HG03342 (cell line): Measurements from ENCODE around the gene NPAS1.

Experiments used
- ATAC-seq: cut with Tn5 transposase; IDR thresholded peaks from one replicate; pipeline ENCODE4 v1.9.1; 2021; ENCODE audit warnings: mild to moderate bottlenecking, moderate library complexity; ENCODE audit not compliant: unreplicated experiment

NPAS1 gene

DNA sequence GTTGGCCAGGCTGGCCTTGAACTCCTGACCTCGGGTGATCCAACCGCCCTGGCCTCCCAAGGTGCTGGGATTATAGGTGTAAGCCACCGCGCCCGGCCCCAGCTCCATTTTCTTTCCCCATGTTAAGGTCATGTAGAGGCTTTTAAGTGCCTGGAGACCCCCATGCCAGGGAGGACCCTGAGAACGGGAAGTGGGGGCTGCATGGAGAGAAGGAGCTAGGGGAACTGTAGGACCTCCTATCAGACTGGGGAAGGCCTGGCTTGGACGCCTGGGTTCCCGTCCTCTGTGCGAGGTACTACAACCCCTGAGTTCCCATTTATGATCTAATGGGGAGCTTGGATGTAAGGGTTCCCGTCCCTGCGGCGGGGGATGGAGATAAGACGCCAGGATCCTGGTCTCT is 714 bp upstream of the NPAS1 start:
- ATAC-seq, result no peak

DNA sequence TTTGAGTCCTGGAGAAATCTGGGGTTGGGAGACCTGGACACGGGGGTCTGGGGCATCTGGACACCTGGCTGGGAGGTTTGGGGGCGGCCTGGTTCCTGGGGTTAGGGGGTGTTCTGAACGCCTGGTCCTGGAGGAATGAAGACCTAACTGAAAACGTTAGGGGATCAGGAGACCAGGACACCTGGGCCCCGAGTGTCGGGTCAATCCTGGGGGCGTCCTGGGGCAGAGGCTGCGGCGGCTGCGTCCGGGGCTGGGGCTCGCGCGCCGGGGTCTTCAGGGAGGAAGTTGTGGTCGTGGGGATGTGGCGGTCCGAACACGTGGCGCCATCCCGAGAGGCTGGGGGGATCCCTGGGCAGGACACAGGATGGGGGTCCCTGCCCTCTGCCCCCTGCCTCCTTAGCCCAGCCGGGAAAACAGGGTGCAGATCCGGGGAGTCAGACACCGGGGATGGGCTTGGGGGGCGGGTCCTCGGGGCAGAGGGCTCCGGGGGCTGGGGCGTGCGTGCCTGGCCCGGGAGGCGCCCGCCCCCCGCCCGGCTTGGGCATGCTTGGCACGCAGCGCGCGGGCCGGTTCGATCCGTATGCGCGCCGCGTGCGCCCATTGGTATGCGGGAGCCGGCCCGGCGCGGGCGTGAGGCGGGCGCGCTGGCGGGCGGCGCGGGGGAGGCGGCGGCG is 632 bp downstream of the NPAS1 start:
- ATAC-seq, result no peak

GRCh38 chr19:47020992-47021496 is 1.4 kb downstream of the NPAS1 start:
- ATAC-seq, result no peak

- no peak for ATAC-seq
Measured at GRCh38 chr19:47021536-47022139, 2.0 kb downstream of the NPAS1 start.

GRCh38 chr19:47022140-47022536 is 2.5 kb downstream of the NPAS1 start:
- no peak for ATAC-seq

- ATAC-seq, result no peak
Measured at GRCh38 chr19:47022541-47023447, 3.2 kb downstream of the NPAS1 start.

GRCh38 chr19:47023448-47023794 is 3.8 kb downstream of the NPAS1 start:
- ATAC-seq, result no peak

DNA sequence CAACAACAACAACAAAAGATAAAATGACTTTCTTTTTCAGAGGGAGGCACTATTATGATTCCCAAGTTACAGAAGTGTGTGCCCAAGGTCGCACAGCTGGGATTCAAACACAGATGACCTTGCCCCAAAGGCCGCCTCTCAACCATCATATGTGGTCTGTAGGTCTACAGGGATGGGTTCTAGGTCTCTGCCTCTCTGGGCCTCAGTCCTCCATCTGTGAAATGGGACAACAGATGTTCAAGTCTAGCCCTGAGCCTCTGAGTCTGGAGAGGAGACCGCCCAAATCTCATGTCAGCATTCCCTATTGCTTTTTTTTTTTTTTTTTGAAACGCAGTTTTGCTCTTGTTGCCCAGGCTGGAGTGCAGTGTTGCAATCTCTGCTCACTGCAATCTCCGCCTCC is 4.9 kb downstream of the NPAS1 start:
- ATAC-seq, result no peak

DNA sequence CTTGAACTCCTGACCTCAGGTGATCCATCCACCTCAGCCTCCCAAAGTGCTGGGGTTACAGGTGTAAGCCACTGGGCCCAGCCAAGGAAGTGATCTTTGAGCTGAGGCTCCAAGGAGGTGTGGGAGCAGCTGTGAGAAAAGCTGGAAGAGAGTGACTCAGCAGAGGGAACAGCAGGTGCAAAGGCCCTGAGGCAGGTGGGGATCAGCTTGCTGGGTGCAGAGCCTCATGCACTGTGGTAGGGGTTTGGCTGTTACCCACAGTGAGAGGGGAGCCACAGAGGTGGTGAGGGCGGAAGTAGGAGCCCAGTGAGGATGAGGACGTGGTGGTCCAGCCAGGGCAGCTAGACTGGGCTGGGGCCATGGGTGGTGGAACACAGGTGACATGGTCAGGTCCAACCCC is 6.5 kb downstream of the NPAS1 start:
- no peak for ATAC-seq

GRCh38 chr19:47026889-47027288 is 7.3 kb downstream of the NPAS1 start:
- ATAC-seq, result no peak

- no peak for ATAC-seq
Measured at GRCh38 chr19:47027586-47028088, 8.0 kb downstream of the NPAS1 start.

GRCh38 chr19:47028195-47028601 is 8.6 kb downstream of the NPAS1 start:
- ATAC-seq, result no peak

DNA sequence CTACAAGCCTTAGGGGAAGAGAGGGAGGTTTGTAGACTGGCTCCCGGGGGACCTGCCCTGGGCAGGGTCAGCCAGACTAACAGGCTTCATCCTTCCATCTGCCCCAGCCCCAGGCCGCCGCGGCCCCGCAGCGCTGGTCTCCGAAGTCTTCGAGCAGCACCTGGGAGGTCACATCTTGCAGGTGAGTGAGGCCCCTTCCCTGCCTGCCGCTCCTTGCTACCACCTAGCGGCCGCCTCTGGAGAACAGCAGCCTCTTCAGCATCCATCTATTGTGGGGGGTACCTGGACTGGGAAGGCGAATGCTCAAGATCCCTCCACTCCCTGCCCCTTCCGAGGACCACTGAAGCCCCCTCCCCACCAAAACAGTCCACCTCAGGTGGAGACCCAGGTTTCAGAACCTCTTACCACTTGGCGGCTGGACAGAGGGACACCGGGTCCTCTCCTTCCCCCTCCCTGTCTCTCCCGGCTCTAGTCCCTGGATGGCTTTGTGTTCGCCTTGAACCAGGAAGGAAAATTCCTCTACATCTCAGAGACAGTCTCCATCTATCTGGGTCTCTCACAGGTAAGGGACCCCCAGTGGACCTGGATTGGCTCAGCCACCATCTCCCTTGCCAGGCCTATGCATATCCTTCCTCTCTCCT is 12.7 kb downstream of the NPAS1 start:
- ATAC-seq, result no peak

GRCh38 chr19:47035127-47036096 is 15.8 kb downstream of the NPAS1 start:
- peak; percentile 84 for ATAC-seq

DNA sequence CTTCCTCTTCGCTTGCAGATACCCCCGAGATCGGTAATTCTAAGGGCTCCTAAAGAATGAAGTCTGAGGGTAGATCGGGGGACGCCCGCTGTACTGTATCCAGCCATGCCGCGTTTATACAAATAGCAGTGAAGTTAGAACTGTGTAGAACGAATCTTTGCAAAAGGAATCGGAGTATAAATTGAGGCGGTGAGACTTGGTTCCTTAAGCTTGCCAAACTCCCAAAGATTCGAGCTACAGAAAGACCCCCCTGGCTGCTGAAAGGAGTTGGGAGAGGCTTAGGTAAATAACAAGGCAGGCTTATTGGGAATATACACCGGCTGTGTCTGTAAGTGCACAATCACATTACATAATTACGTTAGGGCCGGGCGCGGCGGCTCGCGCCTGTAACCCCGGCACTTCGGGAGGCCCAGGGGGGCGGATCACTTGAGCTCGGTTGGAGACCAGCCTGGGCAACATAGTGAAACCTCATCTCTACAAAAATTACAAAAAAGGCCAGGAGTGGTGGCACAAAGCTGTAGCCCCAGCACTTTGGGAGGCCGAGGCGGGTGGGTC is 16.5 kb downstream of the NPAS1 start:
- peak; percentile 12 for ATAC-seq

- ATAC-seq, result no peak
Measured at GRCh38 chr19:47037766-47038165, 18.1 kb downstream of the NPAS1 start.

DNA sequence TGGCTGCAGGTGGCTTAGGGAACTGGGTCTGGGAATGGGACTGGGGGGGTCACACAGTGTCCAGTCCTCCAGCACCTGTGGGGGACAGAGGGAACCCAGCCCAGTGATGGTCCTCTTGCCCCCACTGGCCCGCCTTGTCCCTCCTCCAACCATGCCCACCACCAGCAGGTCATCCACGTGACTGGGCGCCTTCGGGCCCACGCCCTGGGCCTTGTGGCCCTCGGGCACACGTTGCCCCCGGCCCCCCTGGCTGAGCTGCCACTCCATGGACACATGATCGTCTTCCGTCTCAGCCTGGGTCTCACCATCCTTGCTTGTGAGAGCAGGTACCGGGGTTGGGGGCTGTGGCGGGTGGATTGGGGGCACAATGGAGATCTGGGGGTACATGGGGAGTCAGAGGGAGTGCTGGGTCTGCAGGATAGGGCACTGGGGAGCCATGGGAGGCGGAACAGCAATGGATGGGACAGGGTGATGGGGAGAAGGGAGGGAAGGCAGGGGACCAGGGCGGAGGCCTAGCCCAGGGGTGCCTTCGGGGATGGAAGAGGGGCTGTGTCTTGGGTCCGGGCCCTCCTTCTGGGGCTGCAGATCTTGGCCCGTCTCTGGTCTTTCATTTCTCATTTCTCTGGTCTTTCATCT is 19.7 kb downstream of the NPAS1 start:
- ATAC-seq, result no peak

DNA sequence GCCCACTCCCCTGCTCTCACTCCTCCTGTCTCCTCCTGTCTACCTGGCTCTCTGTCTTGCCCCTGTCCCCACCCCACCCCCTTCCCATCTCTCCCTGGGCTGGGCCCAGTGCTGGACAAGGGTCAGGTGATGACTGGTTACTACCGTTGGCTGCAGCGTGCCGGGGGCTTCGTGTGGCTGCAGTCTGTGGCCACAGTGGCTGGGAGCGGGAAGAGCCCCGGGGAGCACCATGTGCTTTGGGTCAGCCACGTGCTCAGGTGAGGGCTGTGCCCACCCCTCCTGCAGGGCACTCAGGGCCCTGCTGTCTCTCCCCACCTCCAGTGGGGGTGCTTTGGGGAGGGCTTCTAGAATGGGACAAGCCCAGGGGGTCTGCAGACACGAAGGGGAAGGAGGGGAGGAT is 21.2 kb downstream of the NPAS1 start:
- no peak for ATAC-seq
